Measurements from ENCODE around the gene CUBN. TPM values are rescaled to one million over a fixed set of nuclear protein-coding genes. Genes with fewer than 3 reads are reported as not detected.
A peak's percentile ranks its signal among the peaks of the same experiment; 100 is the strongest.

CUBN gene
- total RNA-seq, 6 experiments from 2014 or later: 0.43 to 1.7 (median 1.2) TPM

DNA sequence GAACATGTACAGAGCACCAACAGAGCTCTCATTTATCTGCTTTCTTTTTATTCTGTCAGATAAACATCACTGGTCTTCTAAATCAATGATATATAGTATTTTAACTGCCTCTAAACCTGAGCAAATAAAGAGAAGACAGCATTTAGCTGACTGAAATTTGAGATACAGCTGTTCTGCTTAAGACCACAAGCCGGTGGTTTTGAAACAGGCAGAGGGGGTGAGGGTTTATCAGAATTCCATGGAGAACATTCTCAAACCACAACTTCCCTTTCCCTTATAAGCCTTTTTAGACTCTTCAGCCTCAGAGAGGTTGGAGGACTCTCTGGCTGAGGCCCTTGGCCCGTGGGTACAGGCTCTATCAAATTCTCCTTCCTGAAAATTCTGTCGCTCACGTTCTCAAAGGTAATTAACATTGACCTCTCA, 225.0 kb downstream of the CUBN start:
- TF ChIP-seq, protein P1, sequence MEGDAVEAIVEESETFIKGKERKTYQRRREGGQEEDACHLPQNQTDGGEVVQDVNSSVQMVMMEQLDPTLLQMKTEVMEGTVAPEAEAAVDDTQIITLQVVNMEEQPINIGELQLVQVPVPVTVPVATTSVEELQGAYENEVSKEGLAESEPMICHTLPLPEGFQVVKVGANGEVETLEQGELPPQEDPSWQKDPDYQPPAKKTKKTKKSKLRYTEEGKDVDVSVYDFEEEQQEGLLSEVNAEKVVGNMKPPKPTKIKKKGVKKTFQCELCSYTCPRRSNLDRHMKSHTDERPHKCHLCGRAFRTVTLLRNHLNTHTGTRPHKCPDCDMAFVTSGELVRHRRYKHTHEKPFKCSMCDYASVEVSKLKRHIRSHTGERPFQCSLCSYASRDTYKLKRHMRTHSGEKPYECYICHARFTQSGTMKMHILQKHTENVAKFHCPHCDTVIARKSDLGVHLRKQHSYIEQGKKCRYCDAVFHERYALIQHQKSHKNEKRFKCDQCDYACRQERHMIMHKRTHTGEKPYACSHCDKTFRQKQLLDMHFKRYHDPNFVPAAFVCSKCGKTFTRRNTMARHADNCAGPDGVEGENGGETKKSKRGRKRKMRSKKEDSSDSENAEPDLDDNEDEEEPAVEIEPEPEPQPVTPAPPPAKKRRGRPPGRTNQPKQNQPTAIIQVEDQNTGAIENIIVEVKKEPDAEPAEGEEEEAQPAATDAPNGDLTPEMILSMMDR (IDR thresholded peaks at IDR 0.05): no peak
- Mint-ChIP-seq H3K27me3 (ENCODE audit: insufficient read depth) (no peaks in the 10 kb centered on the region), H3K27ac (no peak overlapping the region), H3K4me3 (no peak overlapping the region), H3K9me3 (peaks cover 13% of the 10 kb centered on the region), H3K4me1 (ENCODE audit: low read depth) (peaks cover 27% of the 10 kb centered on the region), H3K36me3 (ENCODE audit: low read depth) (peaks cover 18% of the 10 kb centered on the region)
- DNase-seq: no peak

DNA sequence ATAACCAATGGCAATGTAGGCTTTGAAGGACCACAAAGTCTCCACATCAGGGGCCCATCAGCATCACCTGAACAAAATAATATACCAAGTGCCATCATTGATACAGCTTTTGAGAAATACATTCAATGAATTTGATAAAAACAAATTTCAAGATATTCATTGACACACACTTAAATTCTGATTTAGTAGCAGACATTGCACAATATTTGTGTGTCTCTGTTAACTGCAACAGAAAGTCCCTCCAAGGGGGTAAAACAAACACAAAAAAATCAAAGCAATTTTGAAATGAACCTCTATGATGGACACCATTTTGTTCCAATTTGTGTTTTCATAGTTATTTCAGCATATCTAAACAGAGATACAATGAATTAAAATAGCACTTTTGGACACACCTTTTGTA, 225.6 kb downstream of the CUBN start:
- peaks cover 13% of the 10 kb centered on the region for H3K9me3 Mint-ChIP-seq
- TF ChIP-seq, protein P1 (IDR thresholded peaks at IDR 0.05): no peak
- DNase-seq: no peak
- H3K27me3 Mint-ChIP-seq (ENCODE audit: insufficient read depth): no peaks in the 10 kb centered on the region
- H3K27ac Mint-ChIP-seq: no peak overlapping the region
- H3K4me3 Mint-ChIP-seq: no peak overlapping the region
- peaks cover 18% of the 10 kb centered on the region for H3K36me3 Mint-ChIP-seq (ENCODE audit: low read depth)
- peaks cover 24% of the 10 kb centered on the region for H3K4me1 Mint-ChIP-seq (ENCODE audit: low read depth)

DNA sequence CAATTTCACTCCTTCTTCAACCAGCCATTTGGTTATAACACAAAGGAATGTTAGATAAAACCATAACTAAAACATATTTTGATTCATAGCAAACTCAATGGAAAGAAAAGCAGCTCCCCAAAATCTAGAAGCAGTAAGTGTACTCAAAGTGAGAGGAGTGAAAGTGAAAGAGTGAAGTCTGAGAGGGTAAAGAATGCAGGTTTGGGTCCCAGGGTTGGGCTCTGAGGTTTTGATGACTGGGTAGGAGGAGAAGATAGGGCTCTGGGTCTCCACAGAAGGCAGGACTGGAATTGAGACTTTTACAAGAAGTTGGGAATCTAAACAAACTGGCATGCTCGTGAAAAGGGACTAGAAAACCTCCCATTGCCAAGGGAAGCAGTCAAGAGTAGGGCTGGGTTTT, 227.0 kb downstream of the CUBN start:
- Mint-ChIP-seq H3K4me1 (ENCODE audit: low read depth) (peaks cover 23% of the 10 kb centered on the region), H3K27me3 (ENCODE audit: insufficient read depth) (no peaks in the 10 kb centered on the region; the same call in 1 of the 2 replicates), H3K27ac (no peak overlapping the region), H3K4me3 (peak overlapping the region; percentile 44; the same call in 1 of the 2 replicates), H3K9me3 (peaks cover 13% of the 10 kb centered on the region), H3K36me3 (ENCODE audit: low read depth) (peaks cover 18% of the 10 kb centered on the region)
- TF ChIP-seq, protein P1 (IDR thresholded peaks at IDR 0.05): no peak
- no peak for DNase-seq

DNA sequence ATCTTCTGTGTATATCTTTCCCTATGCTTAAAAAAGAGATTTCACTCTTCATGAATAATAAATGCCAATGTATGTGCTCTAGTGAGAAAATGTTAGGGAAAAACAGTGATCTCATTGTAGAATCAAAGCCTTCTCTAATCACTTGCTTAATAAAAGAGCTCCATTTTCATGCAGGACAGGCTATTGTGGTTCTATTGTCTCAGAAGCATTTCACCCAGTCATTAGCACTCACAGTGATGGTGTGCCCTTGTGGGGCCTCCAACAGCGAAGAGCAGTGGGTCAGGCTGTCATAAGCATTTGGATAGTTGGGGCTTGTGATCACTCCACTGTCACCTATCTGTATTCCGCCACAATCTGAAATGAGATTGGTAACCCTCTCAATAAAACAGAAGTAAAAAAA, 228.5 kb downstream of the CUBN start:
- Mint-ChIP-seq H3K27ac (no peak overlapping the region), H3K27me3 (ENCODE audit: insufficient read depth) (no peaks in the 10 kb centered on the region; the same call in 1 of the 2 replicates), H3K4me3 (no peak overlapping the region), H3K4me1 (ENCODE audit: low read depth) (peaks cover 23% of the 10 kb centered on the region), H3K9me3 (peaks cover 13% of the 10 kb centered on the region), H3K36me3 (ENCODE audit: low read depth) (peaks cover 28% of the 10 kb centered on the region)
- TF ChIP-seq, protein P1 (IDR thresholded peaks at IDR 0.05): no peak
- DNase-seq: no peak

DNA sequence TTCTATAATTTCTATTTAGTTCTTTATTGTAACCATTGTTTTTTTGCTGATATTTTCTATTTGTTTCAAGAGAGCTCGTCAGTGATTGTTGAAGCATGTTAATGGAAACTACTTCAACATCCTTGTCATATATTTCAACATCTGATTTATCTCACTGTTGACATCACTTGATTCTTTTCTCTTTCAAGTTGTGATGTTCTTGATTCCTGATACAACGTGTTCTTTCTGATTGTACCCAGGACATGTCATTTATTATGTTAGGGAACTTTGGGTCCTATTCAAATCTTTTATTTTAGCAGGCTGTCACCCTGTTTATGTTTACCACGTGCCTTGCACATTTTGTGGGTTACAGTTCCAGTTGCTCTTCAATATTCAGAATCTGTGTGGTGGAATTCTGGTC, 232.6 kb downstream of the CUBN start:
- TF ChIP-seq, protein P1 (IDR thresholded peaks at IDR 0.05): no peak
- peaks cover 15% of the 10 kb centered on the region; the same call in 1 of the 2 replicates for H3K36me3 Mint-ChIP-seq (ENCODE audit: low read depth)
- DNase-seq: no peak
- H3K4me1 Mint-ChIP-seq (ENCODE audit: low read depth): peaks cover 20% of the 10 kb centered on the region
- H3K9me3 Mint-ChIP-seq: no peaks in the 10 kb centered on the region
- no peak overlapping the region for H3K4me3 Mint-ChIP-seq
- no peaks in the 10 kb centered on the region; the same call in 1 of the 2 replicates for H3K27me3 Mint-ChIP-seq (ENCODE audit: insufficient read depth)
- no peak overlapping the region for H3K27ac Mint-ChIP-seq

DNA sequence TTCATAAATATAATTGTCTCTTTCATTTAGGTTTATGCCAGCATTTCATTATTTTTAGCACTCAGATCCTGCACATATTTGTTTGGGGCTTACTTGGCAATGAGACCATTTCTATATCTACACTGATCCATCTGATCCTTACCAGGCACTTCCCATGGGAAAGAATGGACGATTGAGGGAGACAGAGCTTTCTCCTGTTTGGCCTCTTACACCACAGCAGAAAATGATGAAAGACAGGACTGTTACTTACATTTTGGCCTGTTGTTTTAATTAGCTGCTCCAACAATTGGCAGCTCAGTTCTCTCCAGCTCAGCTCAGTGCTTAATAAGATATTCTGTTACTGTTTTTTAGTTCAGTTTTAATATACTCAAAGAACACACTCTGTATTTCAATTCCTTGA, 234.8 kb downstream of the CUBN start:
- H3K27ac Mint-ChIP-seq: no peak overlapping the region
- TF ChIP-seq, protein P1 (IDR thresholded peaks at IDR 0.05): no peak
- no peaks in the 10 kb centered on the region; the same call in 1 of the 2 replicates for H3K27me3 Mint-ChIP-seq (ENCODE audit: insufficient read depth)
- no peak for DNase-seq
- H3K36me3 Mint-ChIP-seq (ENCODE audit: low read depth): peaks cover 15% of the 10 kb centered on the region; the same call in 1 of the 2 replicates
- H3K9me3 Mint-ChIP-seq: no peaks in the 10 kb centered on the region
- H3K4me1 Mint-ChIP-seq (ENCODE audit: low read depth): peaks cover 31% of the 10 kb centered on the region
- H3K4me3 Mint-ChIP-seq: no peak overlapping the region

Data from HFFc6 (cell line).